Hepatocyte (in vitro differentiated cells): ENCODE data around the gene ATP5PF. TPM values are rescaled to one million over a fixed set of nuclear protein-coding genes. Genes with fewer than 3 reads are reported as not detected.

Experiments
- DNase-seq: peaks from one replicate; pipeline ENCODE4 v3.0.0-alpha.2; 2016; ENCODE audit warnings: low spot score
- H2AFZ ChIP-seq: fragments of 200-600 bp; sonication (generic); 2 replicates; pipeline ENCODE4 v1.6.0; 2016; ENCODE audit warnings: antibody characterized with exemption, mild to moderate bottlenecking
- H3K27ac ChIP-seq: fragments of 200-600 bp; sonication (generic); 2 replicates; pipeline ENCODE4 v1.5.1; 2016; ENCODE audit warnings: mild to moderate bottlenecking
- H3K27me3 ChIP-seq: fragments of 200-600 bp; sonication (generic); 2 replicates; pipeline ENCODE4 v1.6.1; 2016
- H3K36me3 ChIP-seq: fragments of 200-600 bp; sonication (generic); replicated peaks from 2 replicates; pipeline ENCODE4 v1.5.1; 2016; ENCODE audit warnings: low read depth; ENCODE audit not compliant: insufficient read depth
- H3K4me1 ChIP-seq: fragments of 200-600 bp; sonication (generic); 2 replicates; pipeline ENCODE4 v1.5.1; 2016; ENCODE audit warnings: mild to moderate bottlenecking, moderate library complexity; ENCODE audit not compliant: insufficient read depth
- H3K4me2 ChIP-seq: fragments of 200-600 bp; sonication (generic); 2 replicates; pipeline ENCODE4 v1.6.0; 2016
- H3K4me3 ChIP-seq: fragments of 200-600 bp; sonication (generic); 2 replicates; pipeline ENCODE4 v1.5.1; 2016; ENCODE audit warnings: mild to moderate bottlenecking
- H3K79me2 ChIP-seq: fragments of 200-600 bp; sonication (generic); 2 replicates; pipeline ENCODE4 v1.6.0; 2017; ENCODE audit warnings: mild to moderate bottlenecking
- H3K9me2 ChIP-seq: fragments of 200-600 bp; sonication (generic); replicated peaks from 2 replicates; pipeline ENCODE4 v1.6.0; 2017; ENCODE audit warnings: mild to moderate bottlenecking; ENCODE audit not compliant: insufficient read depth
- H3K9me3 ChIP-seq: fragments of 200-600 bp; sonication (generic); 2 replicates; pipeline ENCODE4 v1.5.1; 2016; ENCODE audit warnings: low read depth, mild to moderate bottlenecking
- H4K20me1 ChIP-seq: fragments of 200-600 bp; sonication (generic); 2 replicates; pipeline ENCODE4 v1.6.0; 2016; ENCODE audit warnings: mild to moderate bottlenecking; ENCODE audit not compliant: insufficient read depth, poor library complexity, severe bottlenecking
- CTCF ChIP-seq: fragments of 200-600 bp; sonication (generic); IDR thresholded peaks from 2 replicates; pipeline ENCODE4 v1.5.1; 2016; ENCODE audit warnings: antibody characterized with exemption, mild to moderate bottlenecking; ENCODE audit not compliant: poor library complexity
- EZH2 ChIP-seq: fragments of 200-600 bp; sonication (generic); IDR thresholded peaks from 2 replicates; pipeline ENCODE4 v1.6.1; 2016; ENCODE audit warnings: antibody characterized with exemption, mild to moderate bottlenecking, borderline replicate concordance
- EZH2phosphoT487 ChIP-seq: fragments of 200-600 bp; sonication (generic); IDR thresholded peaks from one replicate; pipeline ENCODE4 v1.6.1; 2018; ENCODE audit warnings: antibody characterized with exemption, mild to moderate bottlenecking, low read depth, moderate library complexity; ENCODE audit not compliant: unreplicated experiment, severe bottlenecking
- WGBS: methylation state at CpG from one replicate; pipeline ENCODE4 v1.1.6; 2016; ENCODE audit warnings: low lambda C conversion rate; ENCODE audit errors: missing lambda C conversion rate; 5-methylcytosine and 5-hydroxymethylcytosine counted together
- polyA plus RNA-seq: library from polyadenylated mRNA; unstranded; fragments of >200 nt; fragmentation: Nextera tagmentation; extraction: Ambion mirVana; gene quantifications from 2 replicates; pipeline ENCODE4 v1.2.1, GENCODE V29; 2016
- total RNA-seq: library from RNA; depleted of rRNA; stranded (reverse); fragments of >200 nt; gene quantifications from 2 replicates; pipeline ENCODE4 v1.2.3, GENCODE V29; 2014

ATP5PF gene
- total and polyA plus RNA-seq, 2 experiments from 2014 or later, result 178 to 510 TPM

- no peaks in the 10 kb centered on the region for H3K9me2 ChIP-seq
- no peak overlapping the region for H3K27ac ChIP-seq
- no peak for DNase-seq
- H3K4me2 ChIP-seq, result no peak overlapping the region
- H3K4me1 ChIP-seq, result no peaks in the 10 kb centered on the region
- no peaks in the 10 kb centered on the region for H3K9me3 ChIP-seq
- H4K20me1 ChIP-seq, result no peaks in the 10 kb centered on the region
- H3K79me2 ChIP-seq, result peaks cover 23% of the 10 kb centered on the region
- no peak overlapping the region for H2AFZ ChIP-seq
- no peaks in the 10 kb centered on the region for H3K27me3 ChIP-seq
- no peak for TF ChIP-seq EZH2phosphoT487
- no peak for TF ChIP-seq EZH2
- no peak for TF ChIP-seq CTCF
- no peak overlapping the region for H3K4me3 ChIP-seq
- 98% methylated on average over 2 of the region's 2 CpGs for WGBS
- H3K36me3 ChIP-seq, result no peaks in the 10 kb centered on the region
These were observed 10.2 kb upstream of the ATP5PF start for GRCh38 chr21:25744854-25745253.

GRCh38 chr21:25742900-25743299 lies 8.2 kb upstream of the ATP5PF start:
- Histone ChIP-seq H3K4me3 (no peak overlapping the region), H2AFZ (no peak overlapping the region), H3K9me2 (no peaks in the 10 kb centered on the region), H3K79me2 (peaks cover 42% of the 10 kb centered on the region), H3K4me2 (no peak overlapping the region), H3K4me1 (no peaks in the 10 kb centered on the region), H3K9me3 (no peaks in the 10 kb centered on the region), H3K36me3 (no peaks in the 10 kb centered on the region), H3K27ac (no peak overlapping the region), H3K27me3 (no peaks in the 10 kb centered on the region), H4K20me1 (no peaks in the 10 kb centered on the region)
- WGBS, result 93% methylated on average over 3 of the region's 3 CpGs
- TF ChIP-seq CTCF (no peak), EZH2phosphoT487 (no peak), EZH2 (no peak)
- no peak for DNase-seq

- 76% methylated on average over 1 of the region's 1 CpG for WGBS
- peaks cover 68% of the 10 kb centered on the region for H3K79me2 ChIP-seq
- H3K4me3 ChIP-seq, result no peak overlapping the region
- H3K9me2 ChIP-seq, result no peaks in the 10 kb centered on the region
- H2AFZ ChIP-seq, result no peak overlapping the region
- H3K4me2 ChIP-seq, result peak overlapping the region; percentile 77
- DNase-seq, result no peak
- no peaks in the 10 kb centered on the region for H4K20me1 ChIP-seq
- TF ChIP-seq EZH2phosphoT487, result no peak
- no peak for TF ChIP-seq CTCF
- no peak for TF ChIP-seq EZH2
- H3K36me3 ChIP-seq, result no peaks in the 10 kb centered on the region
- no peaks in the 10 kb centered on the region for H3K27me3 ChIP-seq
- peaks cover 21% of the 10 kb centered on the region for H3K4me1 ChIP-seq
- H3K9me3 ChIP-seq, result no peaks in the 10 kb centered on the region
- peak overlapping the region; percentile 97 for H3K27ac ChIP-seq
These were observed 2.7 kb upstream of the ATP5PF start for GRCh38 chr21:25737421-25737820.
